ENCODE data around the gene AGPAT4.

DNA sequence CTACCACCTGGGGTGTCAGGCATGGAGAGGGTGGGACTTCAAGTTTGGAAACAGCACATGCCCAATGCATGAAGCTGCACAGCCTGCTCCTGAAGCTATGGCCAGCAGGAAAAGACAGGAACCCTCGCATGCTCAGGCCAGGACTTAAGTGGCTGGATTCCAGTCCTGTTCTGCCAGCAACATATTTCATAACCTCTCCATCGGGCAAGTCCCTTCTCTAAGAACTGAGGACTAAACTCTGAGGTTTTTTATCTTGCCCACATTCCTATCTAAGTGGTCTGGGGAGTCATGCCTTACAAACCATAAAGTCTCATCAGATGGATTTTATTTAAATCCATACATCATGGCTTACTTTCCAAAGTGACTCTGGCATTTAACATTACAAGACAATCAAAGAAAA is 27.5 kb upstream of the AGPAT4 start:
- TF ChIP-seq, protein P1, sequence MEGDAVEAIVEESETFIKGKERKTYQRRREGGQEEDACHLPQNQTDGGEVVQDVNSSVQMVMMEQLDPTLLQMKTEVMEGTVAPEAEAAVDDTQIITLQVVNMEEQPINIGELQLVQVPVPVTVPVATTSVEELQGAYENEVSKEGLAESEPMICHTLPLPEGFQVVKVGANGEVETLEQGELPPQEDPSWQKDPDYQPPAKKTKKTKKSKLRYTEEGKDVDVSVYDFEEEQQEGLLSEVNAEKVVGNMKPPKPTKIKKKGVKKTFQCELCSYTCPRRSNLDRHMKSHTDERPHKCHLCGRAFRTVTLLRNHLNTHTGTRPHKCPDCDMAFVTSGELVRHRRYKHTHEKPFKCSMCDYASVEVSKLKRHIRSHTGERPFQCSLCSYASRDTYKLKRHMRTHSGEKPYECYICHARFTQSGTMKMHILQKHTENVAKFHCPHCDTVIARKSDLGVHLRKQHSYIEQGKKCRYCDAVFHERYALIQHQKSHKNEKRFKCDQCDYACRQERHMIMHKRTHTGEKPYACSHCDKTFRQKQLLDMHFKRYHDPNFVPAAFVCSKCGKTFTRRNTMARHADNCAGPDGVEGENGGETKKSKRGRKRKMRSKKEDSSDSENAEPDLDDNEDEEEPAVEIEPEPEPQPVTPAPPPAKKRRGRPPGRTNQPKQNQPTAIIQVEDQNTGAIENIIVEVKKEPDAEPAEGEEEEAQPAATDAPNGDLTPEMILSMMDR (IDR thresholded peaks at IDR 0.05), result no peak
- TF ChIP-seq POLR2A (IDR thresholded peaks at IDR 0.05), result no peak
